ENCODE results near the gene MESP1.
"Not testable (repeated sequence)": the region's sequence is repeated elsewhere in the genome, so short reads cannot be mapped to it uniquely, and the experiment has no call there.

Gene MESP1

DNA sequence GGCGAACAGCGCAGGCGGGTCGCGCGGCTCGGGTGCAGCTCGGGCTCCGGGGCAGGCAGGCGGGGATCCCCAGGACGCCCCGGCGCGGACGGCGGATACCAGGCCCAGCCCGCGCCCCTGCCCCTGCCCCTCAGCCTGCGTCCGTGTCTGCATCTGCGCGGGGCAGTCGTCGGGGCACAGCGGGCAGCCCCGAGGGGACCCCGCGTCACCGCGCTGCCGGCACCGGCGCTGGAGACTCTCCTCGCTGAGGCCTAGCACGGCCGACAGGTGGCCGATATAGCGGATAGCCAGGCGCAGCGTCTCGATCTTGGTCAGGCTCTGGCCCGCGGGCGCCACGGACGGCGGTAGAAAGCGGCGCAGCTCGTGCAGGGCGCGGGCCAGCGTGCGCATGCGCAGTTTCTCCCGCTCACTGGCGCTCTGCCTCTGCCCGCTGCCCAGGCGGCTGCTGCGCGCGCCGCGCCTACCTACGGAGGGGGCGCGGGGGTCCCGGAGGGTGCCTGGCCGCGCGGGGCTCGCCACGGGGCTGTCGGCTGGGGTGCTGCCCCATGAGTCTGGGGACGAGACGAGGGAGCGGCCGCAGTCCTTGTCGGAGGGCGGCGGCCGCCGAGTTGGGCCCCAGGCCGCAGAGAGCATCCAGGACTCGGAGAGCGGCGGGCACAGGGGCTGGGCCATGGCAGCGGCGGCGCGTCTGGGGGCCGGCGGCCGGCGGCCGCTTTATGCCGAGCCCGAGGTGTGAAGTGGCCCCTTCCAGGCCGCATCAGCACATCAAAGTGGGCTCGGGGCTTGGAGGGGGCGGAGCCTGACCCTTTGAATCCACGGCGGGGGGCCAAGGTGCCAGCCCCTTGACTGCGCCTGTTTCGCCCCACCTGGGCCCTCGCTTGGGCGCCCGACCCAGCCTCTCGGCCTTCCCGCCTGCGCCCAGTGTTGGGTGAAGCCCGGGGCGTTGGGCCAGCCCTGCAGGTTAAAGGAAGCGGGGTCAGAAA is at the start of gene MESP1:
TSS of gene MESP1 (minus strand) at position 690 of the 983 bp plus-strand sequence. CDS start at position 672, 18 bp downstream.
- peak; percentile 83 for DNase-seq (ENCODE audit: low read depth)

DNA sequence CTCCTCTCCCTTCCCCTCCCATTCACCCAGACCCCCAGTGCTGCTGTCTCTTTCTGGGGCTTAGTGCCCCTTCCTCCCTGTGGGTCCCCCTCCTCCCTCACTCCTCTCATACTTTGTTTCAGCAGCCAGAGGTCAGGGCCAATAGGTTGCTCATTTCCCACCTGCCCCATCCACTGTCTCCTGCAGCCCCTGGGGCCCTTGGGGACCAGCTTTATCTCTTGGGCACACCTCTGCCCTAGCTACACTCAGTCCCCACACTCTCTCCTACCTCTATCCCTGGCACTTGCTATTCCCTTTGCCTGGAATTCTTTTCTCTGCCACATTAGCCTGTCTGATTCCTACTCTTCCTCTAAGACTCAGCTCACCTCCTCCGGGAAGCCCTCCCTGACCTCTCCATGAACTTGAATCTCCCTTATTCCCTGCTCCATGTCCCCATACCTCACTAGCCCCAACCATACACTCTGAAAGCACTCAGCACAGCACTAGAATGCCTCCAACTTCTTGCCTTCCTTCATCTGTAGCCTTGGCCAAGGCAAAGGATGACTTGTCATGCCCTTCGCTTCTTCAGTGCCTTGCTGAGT is 49.0 kb upstream of the MESP1 start:
- DNase-seq (ENCODE audit: low read depth) = no peak

GRCh38 chr15:89799011-89799911 is 48.2 kb upstream of the MESP1 start:
- no peak for DNase-seq (ENCODE audit: low read depth)

DNA sequence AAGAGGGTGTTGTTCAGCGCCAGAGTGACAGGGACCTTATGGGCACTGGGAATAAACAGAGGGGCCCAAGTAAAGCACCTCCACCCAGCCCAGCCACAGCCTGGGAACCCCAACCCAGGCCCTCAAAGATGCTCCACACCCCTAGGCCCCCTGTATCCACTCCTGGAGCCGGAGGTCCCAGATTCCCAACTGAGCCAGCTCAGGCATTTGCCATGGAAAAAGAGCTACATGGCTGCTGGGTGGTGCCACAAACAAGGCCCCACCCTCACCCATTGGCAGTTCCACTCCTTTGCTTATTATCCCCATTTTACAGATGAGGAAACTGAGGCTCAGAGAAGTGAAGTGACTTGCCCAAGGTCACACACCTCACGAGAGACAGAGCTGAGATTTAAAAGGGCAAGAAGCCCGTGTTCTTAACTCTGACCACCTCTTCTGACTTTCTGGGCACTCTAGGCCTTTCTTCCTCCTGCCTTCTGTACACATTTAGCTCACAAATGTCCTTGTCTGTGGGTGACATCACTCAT is 46.7 kb upstream of the MESP1 start:
- DNase-seq (ENCODE audit: low read depth) = no peak

- DNase-seq (ENCODE audit: low read depth) = no peak
Measured at GRCh38 chr15:89795996-89796395, 44.9 kb upstream of the MESP1 start.

GRCh38 chr15:89794627-89795241 is 43.7 kb upstream of the MESP1 start:
- DNase-seq (ENCODE audit: low read depth) = no peak

DNA sequence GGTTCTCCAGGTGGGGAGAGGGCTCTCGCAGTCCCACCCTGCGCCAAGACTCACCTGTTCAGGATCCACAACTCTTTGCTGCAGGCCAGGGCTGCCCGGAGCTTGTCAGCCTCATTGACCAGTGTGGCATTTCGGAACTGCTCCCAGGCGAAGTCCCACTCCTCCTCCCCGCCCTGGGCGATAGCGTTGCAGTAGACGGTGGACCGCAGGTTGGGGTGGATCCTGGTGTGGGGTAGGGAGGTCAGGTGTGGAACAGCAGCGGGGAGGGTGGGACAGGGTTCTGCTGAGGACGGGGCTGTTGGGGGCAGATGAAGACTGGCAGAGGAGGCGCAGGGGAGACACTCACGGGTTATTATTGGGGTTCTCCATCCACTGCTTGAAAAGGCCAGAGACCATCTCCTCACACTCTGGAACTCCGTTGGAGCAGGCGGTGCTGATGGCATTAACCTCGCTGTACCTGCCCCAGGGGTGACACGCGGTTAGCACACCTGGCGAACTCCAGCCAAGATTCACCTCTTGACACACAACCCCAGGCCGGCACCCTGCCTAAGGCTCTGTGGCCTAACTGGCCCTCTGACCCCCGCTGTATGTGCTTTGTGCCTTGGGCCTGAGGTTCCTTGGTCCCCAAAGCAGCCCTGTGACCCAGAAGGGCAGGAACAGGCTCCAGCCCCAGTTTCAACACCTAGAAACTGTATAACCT is 41.2 kb upstream of the MESP1 start:
- no peak for DNase-seq (ENCODE audit: low read depth)

GRCh38 chr15:89790661-89791060 is 39.6 kb upstream of the MESP1 start:
- DNase-seq (ENCODE audit: low read depth) = no peak

DNA sequence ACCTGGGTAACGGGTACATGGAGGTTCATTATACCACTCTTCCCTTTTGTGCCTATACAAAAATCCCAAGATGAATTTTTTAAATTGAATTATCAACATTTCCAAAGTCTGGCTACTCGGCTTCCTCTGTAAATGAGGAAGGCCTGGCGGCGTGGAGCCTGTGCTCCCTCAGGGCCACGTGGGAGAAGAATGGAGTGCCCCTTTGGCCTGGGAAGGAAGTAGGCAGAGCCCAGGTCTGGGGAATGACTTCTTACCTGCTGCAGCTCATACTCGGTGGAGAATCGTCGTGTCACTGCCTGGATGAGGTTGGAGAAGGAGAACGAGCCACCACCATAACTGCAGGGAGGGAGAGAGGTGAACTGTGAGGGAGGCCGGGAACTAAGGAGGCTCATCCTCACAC is 39.2 kb upstream of the MESP1 start:
- DNase-seq (ENCODE audit: low read depth) = no peak

DNA sequence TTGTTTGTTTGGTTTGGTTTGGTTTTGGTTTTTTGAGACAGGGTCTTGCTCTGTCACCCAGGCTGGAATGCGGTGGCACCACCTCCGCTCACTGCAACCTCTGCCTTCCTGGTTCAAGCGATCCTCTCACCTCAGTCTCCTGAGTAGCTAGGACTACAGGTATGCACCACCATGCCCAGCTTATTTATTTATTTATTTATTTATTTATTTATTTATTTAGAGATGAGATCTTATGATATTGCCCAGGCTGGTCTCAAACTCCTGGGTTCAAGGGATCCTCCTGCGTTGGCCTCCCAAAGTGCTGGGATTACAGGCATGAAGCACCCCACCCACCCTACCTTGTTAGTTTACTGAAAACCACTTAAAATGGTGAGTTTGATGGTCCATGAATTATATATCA is 37.5 kb upstream of the MESP1 start:
- not testable (repeated sequence) for DNase-seq (ENCODE audit: low read depth)

- no peak for DNase-seq (ENCODE audit: low read depth)
Measured at GRCh38 chr15:89787944-89788343, 36.9 kb upstream of the MESP1 start.

DNA sequence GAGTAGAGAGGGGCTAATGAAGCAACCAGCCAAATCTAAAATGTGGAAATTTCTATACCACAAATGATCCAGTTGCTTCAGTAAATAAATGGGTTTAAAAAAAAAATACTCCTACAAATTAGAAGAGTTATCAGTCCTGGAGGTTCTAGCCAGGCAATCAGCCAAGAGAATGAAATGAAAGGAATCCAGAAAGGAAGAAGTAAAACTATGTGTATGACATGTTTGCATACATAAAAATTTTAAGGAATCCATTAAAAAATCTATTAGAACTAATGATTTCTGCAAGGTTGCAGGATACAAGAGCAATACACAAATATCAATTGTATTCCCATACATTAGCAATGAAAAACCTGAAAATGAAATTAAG is 34.7 kb upstream of the MESP1 start:
- DNase-seq (ENCODE audit: low read depth) = no peak

GRCh38 chr15:89785064-89785773 is 34.2 kb upstream of the MESP1 start:
- DNase-seq (ENCODE audit: low read depth) = no peak

GRCh38 chr15:89784686-89784960 is 33.6 kb upstream of the MESP1 start:
- no peak for DNase-seq (ENCODE audit: low read depth)

GRCh38 chr15:89783861-89784685 is 33.0 kb upstream of the MESP1 start:
- no peak for DNase-seq (ENCODE audit: low read depth)

DNA sequence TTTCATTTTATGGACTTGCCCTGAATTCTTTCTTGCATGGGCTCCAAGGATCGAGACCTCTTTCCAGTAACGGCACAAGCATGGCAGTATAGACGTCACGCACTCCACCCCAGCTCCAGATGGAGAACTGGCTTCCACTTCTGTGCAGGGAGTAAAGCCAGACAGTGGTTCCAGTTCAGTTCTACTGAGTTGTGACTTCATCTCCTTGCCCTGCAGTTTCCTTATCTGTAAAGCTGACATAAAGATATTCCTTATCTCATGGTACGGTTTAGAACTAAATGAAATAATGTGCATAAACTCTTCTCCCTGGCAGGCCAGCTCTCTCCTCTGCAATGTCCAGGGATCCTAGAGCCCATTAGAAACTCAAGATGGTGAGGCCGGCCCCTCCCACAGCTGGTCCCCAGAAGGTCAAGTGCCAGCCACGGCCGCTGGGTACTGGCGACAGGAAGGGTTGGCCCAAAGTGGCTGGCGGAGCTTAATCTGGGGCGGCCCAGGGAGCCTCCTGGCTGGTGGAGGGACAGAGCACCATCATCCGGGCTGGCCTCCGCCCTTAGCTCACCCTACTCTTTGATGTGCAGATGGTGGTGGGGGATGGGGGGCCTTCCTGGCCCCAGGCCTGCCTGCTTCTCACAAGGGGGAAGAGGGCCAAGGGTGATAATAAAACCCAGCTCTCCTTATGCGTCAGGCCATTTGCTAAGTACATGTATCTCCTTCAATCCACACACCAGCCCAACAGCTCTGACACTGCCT is 32.2 kb upstream of the MESP1 start:
- DNase-seq (ENCODE audit: low read depth) = no peak

DNA sequence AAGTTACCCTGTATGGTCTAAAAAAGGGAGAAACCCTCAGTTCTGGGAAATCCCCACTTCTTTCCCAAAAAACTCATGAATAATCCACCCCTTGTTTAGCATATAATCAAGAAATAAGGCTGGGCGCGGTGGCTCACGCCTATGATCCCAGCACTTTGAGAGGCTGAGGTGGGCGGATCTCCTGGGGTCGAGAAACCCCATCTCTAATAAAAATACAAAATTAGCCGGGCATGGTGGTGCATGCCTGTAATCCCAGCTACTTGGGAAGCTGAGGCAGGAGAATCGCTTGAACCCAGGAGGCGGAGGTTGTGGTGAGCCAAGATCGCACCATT is 31.5 kb upstream of the MESP1 start:
- DNase-seq (ENCODE audit: low read depth) = not testable (repeated sequence)

DNA sequence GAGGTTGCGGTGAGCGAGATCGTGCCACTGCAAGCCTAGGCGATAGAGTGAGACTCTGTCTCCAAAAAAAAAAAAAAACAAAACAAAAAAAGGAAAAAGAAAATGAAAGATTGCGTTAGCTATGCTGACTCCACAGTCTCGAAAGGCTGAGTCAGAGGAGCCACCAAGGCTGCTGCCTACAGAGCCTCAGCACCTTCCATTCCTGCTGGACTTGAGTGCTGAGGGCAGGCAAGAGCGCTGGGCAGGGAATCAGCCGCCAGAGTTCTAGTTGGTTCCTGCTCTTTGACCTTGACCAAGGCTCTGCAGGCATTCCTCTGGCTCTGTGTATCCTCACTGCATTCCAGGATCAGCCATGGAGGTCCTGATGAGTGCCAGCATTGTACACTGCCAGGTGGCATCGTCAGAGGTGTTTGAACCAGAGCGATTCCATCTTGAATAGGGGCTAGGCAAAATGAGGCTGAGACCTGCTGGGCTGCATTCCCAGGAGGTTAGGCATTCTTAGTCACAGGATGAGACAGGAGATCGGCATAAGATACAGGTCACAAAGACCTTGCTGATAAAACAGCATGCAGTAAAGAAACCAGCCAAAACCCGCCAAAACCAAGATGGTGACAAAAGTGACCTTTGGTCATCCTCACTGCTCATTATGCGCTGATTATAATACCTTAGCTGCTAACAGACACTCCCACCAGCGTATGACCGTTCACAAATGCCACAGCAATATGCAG is 31.0 kb upstream of the MESP1 start:
- DNase-seq (ENCODE audit: low read depth) = no peak

- no peak for DNase-seq (ENCODE audit: low read depth)
Measured at GRCh38 chr15:89781055-89781454, 30.0 kb upstream of the MESP1 start.
